Measurements from ENCODE around the gene C16orf74.

Gene C16orf74

DNA sequence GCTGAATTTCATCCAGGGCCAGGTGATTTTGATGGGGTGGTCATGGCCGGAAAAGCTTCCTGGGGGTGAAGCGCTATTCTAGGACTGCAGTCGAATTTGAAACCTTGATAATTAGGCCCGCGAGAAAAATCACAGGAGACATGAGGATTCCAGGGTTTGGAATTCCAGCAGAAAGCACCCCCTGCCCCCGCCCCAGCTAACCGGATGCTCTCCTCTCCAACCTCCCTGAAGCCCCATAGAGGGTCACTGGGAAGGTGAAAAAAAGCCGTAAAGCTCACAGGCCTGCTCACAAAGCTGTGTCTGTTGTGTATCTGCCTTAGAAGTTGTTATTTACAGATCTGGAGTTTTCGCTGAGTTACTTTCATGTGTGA lies 61.0 kb downstream of the C16orf74 start:
- DNase-seq, result no peak

DNA sequence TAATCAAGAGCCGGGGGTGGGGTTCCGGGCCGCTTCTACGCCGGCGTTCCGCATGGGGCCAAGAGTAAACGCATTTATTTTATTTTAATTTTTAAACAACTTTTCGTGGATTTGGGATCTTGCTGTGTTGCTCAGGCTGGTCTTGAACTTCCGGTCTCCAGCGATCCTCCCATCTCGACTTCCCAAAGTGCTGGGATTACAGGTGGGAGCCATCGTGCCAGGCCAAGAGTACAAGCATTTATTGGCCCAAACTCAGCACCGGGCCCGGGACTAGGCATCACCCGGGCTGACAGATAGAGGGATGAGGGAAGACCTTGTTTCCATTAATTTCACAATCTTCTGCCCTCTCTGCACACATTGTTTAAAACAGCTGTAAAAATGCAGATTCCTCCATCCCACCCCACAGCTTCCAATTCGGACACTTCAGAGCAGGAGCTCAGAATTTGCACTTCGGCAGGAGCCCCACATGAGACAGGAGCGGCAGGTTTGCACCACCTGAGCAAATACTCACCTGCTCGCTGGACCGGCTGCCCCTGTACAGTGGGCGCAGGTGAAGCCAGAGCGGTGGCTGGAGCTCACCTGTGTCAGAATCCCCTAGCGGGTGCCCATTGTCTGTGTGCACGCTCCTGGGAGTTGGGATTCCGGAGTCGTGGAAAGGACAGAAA lies 61.5 kb downstream of the C16orf74 start:
- no peak for DNase-seq

DNA sequence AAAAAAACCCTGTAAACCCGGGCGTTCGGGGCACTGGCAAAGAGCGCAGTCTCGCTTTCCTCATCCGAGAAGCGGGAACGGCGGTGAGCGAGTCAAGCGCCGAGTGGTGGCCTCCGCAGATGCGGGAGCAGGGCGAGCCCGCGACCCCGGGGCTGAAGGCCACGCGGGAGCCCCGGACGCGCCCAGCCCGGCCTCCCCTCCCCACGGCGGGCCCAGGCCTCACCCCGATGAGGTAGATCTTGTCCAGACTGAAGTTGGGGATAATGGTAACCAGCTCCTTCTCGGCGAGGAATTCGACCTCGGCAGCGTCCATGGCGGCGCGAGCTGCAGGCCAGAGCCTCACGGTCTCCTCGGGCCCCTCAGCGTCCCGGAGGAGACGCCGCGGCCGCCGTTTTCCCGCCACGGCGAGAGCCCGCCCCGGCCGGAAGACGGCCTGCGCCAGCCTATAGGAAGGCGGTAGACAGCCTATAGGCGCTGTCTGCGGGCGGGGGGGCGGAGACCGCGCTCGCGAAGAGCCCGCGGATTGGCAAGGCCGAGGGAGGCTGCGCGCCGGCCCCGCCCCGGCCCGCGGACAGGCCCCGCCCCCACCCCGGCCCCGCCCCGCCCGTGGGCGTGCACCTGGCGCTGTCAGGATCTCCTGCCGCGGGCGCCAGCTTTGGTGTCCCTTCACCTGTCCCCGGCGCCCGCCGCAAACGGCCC lies 62.2 kb downstream of the C16orf74 start, which contains the start of gene GINS2:
Gene GINS2 (minus strand): TSS at position 369 of the 699 bp plus-strand sequence. CDS start 56 bp downstream, at position 313.
- DNase-seq, result peak; percentile 52

- DNase-seq, result no peak
Measured at GRCh38 chr16:85687651-85688471, 63.0 kb downstream of the C16orf74 start.

- no peak for DNase-seq
Measured at GRCh38 chr16:85686912-85687591, 63.8 kb downstream of the C16orf74 start.

DNA sequence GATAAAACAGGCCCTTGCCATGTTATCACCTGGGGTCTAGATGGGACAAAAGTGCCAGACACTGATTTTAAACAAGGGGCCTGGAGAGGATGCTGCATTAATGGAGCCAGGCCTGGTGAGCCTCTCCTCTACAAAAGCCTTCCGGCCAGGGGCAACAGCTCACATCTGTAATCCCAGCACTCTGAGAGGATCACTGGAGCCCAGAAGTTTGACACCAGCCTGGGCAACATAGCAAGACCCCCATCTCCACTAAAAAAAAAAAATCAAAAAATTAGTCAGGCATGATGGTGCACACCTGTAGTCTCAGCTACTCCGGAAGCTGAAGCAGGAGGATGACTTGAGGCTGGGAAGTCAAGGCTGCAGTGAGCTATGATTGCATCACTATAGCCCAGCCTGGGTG lies 65.6 kb downstream of the C16orf74 start:
- no peak for DNase-seq

- no peak for DNase-seq
Measured at GRCh38 chr16:85683363-85683762, 67.5 kb downstream of the C16orf74 start.

DNA sequence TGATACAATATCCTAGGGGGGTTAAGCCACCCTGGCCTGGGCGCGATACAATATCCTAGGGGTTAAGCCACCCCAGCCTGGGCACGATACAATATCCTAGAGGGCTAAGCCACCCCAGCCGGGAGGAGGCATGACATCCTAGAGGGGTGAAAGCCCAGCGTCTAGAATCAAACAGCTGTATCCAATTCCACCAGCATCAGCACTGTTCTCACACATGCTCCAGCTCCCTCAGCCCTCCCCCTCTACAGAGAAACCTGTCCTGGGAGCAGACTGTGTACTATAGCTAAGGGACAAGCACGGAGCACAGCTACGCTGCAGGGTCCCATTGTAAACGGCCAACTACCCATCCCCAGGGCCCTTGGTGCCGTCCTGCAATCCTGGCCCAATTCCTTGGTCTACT lies 68.4 kb downstream of the C16orf74 start:
- DNase-seq, result no peak

DNA sequence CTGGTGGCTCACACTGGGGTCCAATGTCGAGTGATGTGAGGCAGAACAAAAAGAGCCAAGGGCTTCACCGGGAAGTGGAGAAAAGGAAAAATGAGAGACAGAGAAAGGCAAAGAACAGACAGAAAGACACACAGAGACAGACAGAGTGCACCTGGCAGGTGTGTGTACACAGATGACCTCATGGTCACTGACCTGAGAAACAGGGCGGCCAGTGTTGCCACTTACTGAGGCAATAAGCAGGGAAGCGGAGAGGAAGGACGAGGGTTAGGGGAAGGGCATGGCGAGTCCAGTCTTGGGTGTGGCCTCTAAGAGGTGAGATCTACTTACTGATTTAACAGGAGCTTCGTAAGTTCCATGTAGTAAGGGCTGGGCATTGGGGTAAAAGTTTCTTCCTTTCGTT lies 69.6 kb downstream of the C16orf74 start:
- DNase-seq, result no peak

DNA sequence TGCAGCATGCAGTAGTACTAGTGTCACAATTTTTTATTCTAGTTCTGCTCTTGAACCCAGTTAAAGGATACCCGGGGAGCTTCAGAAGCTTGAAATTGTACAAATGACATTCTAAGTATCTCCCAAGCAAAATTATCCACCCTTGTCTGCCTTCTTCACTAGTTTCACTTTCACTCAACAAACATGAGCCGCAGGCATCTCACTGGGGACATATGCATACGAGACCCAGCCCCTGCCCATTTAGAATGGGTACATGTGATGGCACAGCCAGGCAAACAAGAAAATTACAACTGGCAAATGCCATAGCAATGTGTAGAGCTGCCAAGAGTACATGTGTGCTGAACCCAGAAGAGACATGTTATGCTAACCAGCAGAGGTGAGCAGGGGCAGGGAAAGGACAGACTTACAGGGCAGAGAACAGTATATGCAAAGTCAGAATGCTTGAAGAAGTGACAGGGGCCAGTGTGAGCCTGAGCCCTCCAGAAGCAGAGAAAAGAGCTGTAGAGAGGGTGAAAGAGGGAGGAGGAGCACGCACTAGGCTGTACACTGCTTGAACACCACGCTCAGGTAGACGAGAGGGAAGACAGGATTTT lies 70.4 kb downstream of the C16orf74 start:
- no peak for DNase-seq

DNA sequence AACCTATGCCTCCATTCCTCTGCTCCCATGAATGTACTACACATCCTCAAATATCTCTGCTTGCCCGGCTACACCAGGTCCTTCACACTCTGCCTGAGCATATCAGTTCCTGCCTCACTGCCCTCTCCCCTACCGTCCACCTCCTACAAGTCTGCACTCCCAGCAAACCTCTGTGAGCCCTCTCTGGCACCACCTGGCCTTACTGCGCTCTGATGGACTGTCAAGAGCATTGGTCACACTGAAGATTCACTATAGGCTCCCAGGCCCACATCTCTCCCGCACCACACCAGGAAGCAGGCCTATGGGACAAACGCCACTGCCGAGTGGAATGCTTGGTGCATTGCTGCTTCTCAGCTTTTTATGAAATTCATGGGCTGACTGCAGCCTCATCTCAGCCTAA lies 71.0 kb downstream of the C16orf74 start:
- no peak for DNase-seq

DNA sequence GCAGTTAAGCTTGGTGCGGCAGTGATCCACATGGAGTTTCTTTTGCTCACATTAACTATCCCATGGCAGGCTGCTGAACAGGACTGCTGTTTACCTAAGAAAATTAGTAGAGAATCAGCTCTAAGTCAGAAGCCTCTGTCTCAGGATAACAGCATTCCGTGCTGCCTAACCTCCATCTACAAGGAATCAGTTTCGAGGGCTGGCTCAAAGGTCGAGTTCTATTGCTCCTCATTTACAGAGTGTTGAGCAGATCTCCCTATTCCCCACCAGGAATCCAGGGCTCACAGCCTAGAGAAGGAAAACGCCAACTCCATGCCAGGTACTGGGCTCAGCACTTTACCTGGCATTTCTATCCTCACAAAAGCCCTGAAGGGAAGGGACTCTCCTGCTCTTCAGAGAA lies 72.1 kb downstream of the C16orf74 start:
- DNase-seq, result no peak

DNA sequence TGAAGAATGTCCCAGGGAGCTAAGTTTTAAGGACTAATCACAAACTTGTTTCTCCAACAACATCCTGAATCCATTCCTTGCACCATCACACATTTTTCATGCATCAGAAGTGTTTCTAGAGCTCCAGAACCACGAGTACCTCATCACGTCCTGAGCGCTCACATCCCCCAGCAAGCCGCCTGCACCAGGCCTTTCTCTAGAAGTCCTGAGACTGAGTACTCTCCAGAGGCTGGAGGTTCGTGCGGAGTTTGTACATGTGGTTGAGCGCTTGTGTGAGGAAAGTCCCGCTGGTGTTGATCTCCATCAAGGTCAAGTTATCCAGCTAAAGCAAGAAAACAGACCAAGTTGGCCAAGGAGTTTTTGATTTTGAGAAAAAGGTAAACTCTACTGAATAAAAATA lies 72.9 kb downstream of the C16orf74 start:
- no peak for DNase-seq

DNA sequence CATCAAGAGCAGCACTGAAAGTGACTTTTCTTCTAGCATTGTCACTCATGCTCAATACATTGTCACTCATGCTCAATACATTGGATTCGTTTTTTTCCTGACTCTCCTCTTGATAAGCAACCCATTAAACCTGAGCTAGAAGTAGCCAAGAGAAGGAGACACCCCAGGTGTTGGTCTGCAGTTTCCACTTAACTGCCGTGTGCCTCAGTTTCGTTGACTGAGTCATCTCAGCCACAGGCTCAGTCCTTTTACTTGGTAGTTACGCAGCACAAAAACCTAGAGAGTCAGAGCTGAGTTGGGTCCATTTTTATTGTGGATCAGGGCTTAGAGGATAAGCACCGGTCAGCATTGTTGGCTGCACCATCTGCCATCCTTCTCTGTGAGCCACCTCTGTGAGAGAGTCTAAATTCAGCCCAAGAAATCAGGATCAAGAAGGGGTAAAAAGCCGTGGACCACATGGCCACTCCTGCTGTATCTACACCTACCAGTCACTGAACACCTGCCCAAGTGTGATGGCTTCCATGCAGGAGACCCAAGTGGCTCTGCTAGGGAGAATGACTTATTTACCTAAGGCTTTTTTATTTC lies 73.4 kb downstream of the C16orf74 start:
- DNase-seq, result no peak

- no peak for DNase-seq
Measured at GRCh38 chr16:85676466-85676865, 74.4 kb downstream of the C16orf74 start.

DNA sequence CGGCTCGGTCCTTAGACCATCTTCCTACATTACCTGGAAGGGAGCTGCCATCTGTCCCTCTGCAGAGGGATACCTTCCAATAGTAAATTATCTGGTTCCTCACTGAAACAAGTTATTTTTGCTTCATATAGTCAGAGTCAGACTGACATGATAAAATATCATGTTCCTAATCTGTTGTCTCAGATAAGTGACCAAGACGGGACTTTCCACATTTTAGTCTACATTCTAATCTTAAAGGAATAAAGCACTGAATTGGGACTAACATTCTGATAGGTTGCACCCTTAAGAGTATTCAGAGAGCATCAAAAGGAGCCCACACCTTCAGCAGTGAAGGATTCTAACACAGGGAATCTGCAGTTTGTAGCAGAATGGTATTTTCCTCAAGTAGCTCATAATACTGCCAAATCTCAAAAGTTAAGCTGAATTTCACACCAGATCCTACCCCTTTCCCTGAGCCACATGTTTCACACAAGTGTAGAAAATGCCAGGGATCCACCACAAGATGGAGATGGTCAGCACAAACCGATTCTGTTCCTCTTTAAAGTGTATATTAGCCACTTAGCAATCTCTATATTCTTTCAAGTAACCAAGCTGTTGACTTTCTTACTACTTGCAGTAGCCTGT lies 75.5 kb downstream of the C16orf74 start:
- no peak for DNase-seq

DNA sequence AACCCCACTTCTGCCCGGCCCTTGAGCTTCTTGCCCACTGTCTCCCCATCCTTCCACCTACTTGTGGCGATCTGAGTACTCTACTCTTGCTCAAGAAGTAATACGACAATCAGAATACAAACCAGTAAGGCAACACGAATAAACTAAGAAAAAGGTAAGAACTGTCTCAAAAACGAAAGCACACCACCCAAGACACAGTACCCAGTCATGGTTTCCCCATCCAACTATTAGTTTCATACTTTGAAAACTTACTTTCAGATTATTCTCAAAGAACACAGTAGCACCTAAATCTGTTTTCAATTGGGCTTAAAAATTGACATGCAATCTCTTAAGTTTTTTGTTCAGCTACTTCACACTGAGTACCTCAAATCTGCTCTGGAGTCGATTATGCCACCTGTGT lies 76.1 kb downstream of the C16orf74 start:
- DNase-seq, result no peak

DNA sequence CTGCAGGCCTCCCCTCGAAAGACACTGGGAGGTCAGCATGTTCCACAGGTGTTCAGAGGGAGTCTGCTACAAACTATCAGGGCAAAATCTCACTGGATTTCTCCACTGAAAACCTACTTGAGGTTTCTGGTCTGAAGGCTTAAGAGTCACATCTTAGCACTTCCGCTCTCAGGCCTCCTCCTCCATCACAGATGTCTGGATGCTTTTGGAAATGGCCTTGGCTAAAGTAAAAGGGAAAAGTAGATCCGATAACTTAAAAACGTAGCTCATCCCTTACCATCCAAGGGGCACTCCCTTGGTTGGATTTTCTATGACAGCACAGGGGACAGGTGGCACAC lies 76.5 kb downstream of the C16orf74 start:
- no peak for DNase-seq

DNA sequence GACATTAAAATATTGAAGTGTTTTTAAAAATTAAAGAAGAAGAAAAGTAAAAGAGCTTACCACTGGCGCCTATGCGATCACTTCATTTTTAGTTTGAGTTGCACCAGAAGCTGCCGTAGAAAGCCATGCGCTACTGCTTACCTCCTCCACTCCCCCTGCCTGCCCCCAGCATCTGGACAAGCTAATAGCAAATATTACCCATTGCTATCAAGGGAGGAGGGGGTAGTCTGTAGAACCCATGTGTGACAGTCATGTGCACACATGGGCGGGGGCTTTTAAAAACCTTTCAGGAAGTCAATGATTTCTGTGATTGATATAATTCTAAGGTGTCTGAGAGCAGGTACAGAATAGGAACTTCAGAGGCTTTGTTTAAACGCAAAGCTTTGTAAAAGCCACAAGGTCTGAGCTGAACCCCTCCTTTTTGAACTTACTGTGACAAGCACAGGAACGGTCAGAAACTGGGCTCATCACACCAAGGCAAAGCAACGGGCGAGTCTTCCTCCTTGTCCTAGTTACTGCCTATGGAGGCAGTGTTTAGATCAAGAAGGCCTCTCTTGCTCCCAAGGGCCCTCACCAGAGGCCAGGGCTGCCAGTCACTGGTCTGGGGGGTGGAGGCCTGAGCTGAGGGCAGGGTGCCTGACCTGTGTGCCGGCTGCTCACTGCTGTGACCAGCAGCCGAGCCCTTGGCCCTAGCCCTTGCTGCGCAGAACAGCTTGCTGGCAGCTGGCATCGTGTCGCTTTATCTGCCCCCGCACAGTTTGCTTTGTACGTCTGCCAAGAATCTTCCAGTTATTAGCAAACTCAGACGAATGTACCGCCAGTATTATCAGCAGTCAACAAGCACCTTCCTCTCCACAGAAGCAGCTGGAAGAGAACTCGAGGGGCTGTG lies 77.1 kb downstream of the C16orf74 start:
- no peak for DNase-seq

DNA sequence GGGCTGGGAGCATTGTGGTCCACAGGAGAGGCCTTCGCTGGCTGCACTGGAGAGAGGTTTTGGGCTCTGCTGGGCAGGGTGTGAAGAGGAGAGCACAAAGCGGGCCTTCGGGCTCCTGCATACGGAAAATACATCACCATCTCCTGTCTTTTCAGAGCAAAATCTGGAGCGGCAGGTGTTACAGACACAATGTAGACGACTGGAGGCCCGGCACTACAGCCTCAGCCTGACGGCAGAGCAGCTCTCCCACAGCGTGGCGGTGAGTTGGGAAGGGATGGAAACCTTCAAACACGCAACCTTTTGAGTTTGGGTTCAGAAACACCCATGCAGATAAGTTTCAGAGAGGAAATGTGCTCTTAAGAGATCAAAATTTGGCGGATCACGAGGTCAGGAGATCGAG lies 80.1 kb downstream of the C16orf74 start:
- DNase-seq, result no peak
